Neural progenitor cell (in vitro differentiated cells): ENCODE results near the gene FAM53B. TPM values are rescaled to one million over a fixed set of nuclear protein-coding genes. Genes with fewer than 3 reads are reported as not detected.

Experiments
- DNase-seq: peaks from one replicate; pipeline ENCODE4 v3.0.0-alpha.2; 2016; ENCODE audit warnings: low spot score
- H2AFZ ChIP-seq: fragments of 200-600 bp; sonication (generic); replicated peaks from 2 replicates; pipeline ENCODE4 v1.6.1; 2016; ENCODE audit warnings: antibody characterized with exemption
- H3F3A ChIP-seq: fragments of 200-600 bp; sonication (generic); 2 replicates; pipeline ENCODE4 v1.6.1; 2016; ENCODE audit warnings: antibody characterized with exemption, low read depth
- H3K27ac ChIP-seq: fragments of 200-600 bp; sonication (generic); 2 replicates; pipeline ENCODE4 v1.5.1; 2016; ENCODE audit warnings: mild to moderate bottlenecking
- H3K27me3 ChIP-seq: fragments of 200-600 bp; sonication (generic); 2 replicates; pipeline ENCODE4 v1.6.1; 2016; ENCODE audit warnings: mild to moderate bottlenecking, moderate library complexity
- H3K36me3 ChIP-seq: fragments of 200-600 bp; sonication (generic); 2 replicates; pipeline ENCODE4 v1.5.1; 2016
- H3K4me1 ChIP-seq: fragments of 200-600 bp; sonication (generic); 2 replicates; pipeline ENCODE4 v1.6.1; 2016; ENCODE audit warnings: mixed run types
- H3K4me2 ChIP-seq: fragments of 200-600 bp; sonication (generic); 2 replicates; pipeline ENCODE4 v1.6.1; 2016
- H3K4me3 ChIP-seq: fragments of 200-600 bp; sonication (generic); 2 replicates; pipeline ENCODE4 v1.5.1; 2016
- H3K79me2 ChIP-seq: fragments of 200-600 bp; sonication (generic); 2 replicates; pipeline ENCODE4 v1.6.1; 2016; ENCODE audit warnings: low read depth
- H3K9ac ChIP-seq: fragments of 200-600 bp; sonication (generic); 2 replicates; pipeline ENCODE4 v1.6.1; 2016
- H3K9me3 ChIP-seq: fragments of 200-600 bp; sonication (generic); 2 replicates; pipeline ENCODE4 v1.5.1; 2016; ENCODE audit warnings: low read depth
- H4K20me1 ChIP-seq: fragments of 200-600 bp; sonication (generic); 2 replicates; pipeline ENCODE4 v1.6.1; 2016; ENCODE audit warnings: low read depth
- H3K27ac Mint-ChIP-seq: 3 replicates; pipeline ENCODE4 v1.8.0; 2021; ENCODE audit warnings: mixed read lengths
- H3K27me3 Mint-ChIP-seq: 2 replicates; pipeline ENCODE4 v1.8.0; 2022; ENCODE audit warnings: low read depth, mild to moderate bottlenecking, inconsistent platforms, moderate library complexity, mixed read lengths; ENCODE audit not compliant: insufficient read depth
- H3K36me3 Mint-ChIP-seq: 3 replicates; pipeline ENCODE4 v1.8.0; 2021; ENCODE audit warnings: mixed read lengths
- H3K4me1 Mint-ChIP-seq: 3 replicates; pipeline ENCODE4 v1.8.0; 2021; ENCODE audit warnings: mixed read lengths
- H3K4me3 Mint-ChIP-seq: 3 replicates; pipeline ENCODE4 v1.8.0; 2021; ENCODE audit warnings: mild to moderate bottlenecking, moderate library complexity, mixed read lengths
- H3K9me3 Mint-ChIP-seq: 3 replicates; pipeline ENCODE4 v1.8.0; 2020; ENCODE audit warnings: mixed read lengths
- EZH2 ChIP-seq: fragments of 200-600 bp; sonication (generic); IDR thresholded peaks from 2 replicates; pipeline ENCODE4 v1.6.1; 2017; ENCODE audit warnings: antibody characterized with exemption, mild to moderate bottlenecking, moderate library complexity
- EZH2phosphoT487 ChIP-seq: fragments of 200-600 bp; sonication (generic); IDR thresholded peaks from 2 replicates; pipeline ENCODE4 v1.6.1; 2017; ENCODE audit warnings: antibody characterized with exemption
- total RNA-seq: library from RNA; depleted of rRNA; stranded (reverse); fragments of >200 nt; gene quantifications from 2 replicates; pipeline ENCODE4 v1.2.3, GENCODE V29; 2015; ENCODE audit warnings: low replicate concordance
- TF ChIP-seq, protein P1 (sequence below): fragments of 200-600 bp; sonication (generic); IDR thresholded peaks from 2 replicates; pipeline ENCODE4 v1.5.1; 2017; ENCODE audit warnings: antibody characterized with exemption, mild to moderate bottlenecking

Gene FAM53B
- total RNA-seq, 1 donor from 2014 or later: 15.3 TPM

DNA sequence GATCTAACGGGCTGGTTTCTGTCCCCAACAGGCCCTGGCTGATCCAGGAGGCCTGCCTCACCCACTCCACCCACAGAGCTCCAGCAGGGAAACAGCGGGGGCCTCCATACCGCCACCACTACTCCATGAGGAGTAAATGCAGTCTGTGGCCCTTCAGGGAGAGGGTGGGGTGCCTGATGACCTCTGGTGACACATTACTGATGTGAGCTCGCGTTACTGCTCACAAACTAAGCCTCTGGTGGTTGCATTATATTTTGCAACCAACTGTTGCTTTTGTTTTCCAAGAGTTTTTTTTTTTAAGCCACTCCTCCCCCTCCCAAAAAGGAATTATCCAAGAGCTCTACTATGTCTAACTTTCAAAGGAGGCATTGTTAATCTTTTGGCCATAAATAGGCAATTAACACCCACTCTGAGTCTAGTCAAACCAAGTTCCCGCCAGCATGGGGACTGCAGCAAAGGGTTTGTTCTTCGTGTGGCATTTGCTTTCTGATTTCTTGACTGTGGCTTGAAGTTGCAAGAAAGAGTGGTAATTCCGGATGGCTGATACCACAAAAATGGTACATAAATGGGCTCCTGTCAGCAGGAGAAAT lies 72.6 kb downstream of the FAM53B start:
- Mint-ChIP-seq H3K36me3 (peaks cover 5% of the 10 kb centered on the region), H3K9me3 (no peaks in the 10 kb centered on the region), H3K4me1 (peaks cover 59% of the 10 kb centered on the region), H3K27ac (peak overlapping the region; percentile 1), H3K27me3 (peaks cover 9% of the 10 kb centered on the region), H3K4me3 (no peak overlapping the region)
- TF ChIP-seq, protein P1, sequence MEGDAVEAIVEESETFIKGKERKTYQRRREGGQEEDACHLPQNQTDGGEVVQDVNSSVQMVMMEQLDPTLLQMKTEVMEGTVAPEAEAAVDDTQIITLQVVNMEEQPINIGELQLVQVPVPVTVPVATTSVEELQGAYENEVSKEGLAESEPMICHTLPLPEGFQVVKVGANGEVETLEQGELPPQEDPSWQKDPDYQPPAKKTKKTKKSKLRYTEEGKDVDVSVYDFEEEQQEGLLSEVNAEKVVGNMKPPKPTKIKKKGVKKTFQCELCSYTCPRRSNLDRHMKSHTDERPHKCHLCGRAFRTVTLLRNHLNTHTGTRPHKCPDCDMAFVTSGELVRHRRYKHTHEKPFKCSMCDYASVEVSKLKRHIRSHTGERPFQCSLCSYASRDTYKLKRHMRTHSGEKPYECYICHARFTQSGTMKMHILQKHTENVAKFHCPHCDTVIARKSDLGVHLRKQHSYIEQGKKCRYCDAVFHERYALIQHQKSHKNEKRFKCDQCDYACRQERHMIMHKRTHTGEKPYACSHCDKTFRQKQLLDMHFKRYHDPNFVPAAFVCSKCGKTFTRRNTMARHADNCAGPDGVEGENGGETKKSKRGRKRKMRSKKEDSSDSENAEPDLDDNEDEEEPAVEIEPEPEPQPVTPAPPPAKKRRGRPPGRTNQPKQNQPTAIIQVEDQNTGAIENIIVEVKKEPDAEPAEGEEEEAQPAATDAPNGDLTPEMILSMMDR: peak; percentile 16
- TF ChIP-seq EZH2phosphoT487: no peak
- TF ChIP-seq EZH2: no peak
- H3K27me3 ChIP-seq: no peaks in the 10 kb centered on the region
- peak overlapping the region; percentile 45 for H3K4me2 ChIP-seq
- H3K9ac ChIP-seq: no peak overlapping the region
- peaks cover 59% of the 10 kb centered on the region for H3K4me1 ChIP-seq
- peaks cover 26% of the 10 kb centered on the region for H3F3A ChIP-seq
- no peak overlapping the region for H2AFZ ChIP-seq
- H3K27ac ChIP-seq: peak overlapping the region; percentile 90
- peaks cover 74% of the 10 kb centered on the region for H3K79me2 ChIP-seq
- peak; percentile 54 for DNase-seq
- no peaks in the 10 kb centered on the region for H3K9me3 ChIP-seq
- H4K20me1 ChIP-seq: peaks cover 67% of the 10 kb centered on the region
- H3K4me3 ChIP-seq: no peak overlapping the region
- H3K36me3 ChIP-seq: no peaks in the 10 kb centered on the region

DNA sequence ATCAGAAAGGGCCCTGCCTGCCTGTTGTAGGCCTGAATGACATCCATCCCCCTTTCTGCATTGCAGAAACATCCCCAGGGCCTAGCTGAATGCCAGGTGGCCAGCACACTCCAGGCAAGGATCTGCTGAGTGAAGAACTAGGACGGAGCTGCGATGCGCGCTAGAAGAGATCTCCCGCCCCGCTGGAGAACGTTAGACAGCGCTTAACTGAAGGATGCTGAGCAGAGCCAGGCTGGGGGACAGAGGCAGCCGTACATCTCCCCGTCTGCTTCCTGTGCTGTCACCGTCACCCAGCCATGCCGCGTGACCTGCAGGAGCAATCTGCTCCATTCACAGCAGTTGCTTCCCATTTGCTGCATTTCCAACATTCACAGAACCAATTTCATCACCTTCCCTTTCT lies 73.3 kb downstream of the FAM53B start:
- H3K4me2 ChIP-seq: peak overlapping the region; percentile 45
- peaks cover 61% of the 10 kb centered on the region for H4K20me1 ChIP-seq
- no peaks in the 10 kb centered on the region for H3K36me3 ChIP-seq
- peak overlapping the region; percentile 90 for H3K27ac ChIP-seq
- H3K4me3 ChIP-seq: no peak overlapping the region
- H3K4me1 ChIP-seq: peaks cover 59% of the 10 kb centered on the region
- H3K27me3 ChIP-seq: no peaks in the 10 kb centered on the region
- H3F3A ChIP-seq: peaks cover 26% of the 10 kb centered on the region
- Mint-ChIP-seq H3K27me3 (peaks cover 9% of the 10 kb centered on the region), H3K4me1 (peaks cover 53% of the 10 kb centered on the region), H3K4me3 (no peak overlapping the region), H3K27ac (peak overlapping the region; percentile 1), H3K36me3 (peaks cover 5% of the 10 kb centered on the region), H3K9me3 (no peaks in the 10 kb centered on the region)
- no peaks in the 10 kb centered on the region for H3K9me3 ChIP-seq
- DNase-seq: no peak
- TF ChIP-seq EZH2phosphoT487: no peak
- TF ChIP-seq, protein P1: no peak
- TF ChIP-seq EZH2: no peak
- no peak overlapping the region for H3K9ac ChIP-seq
- H3K79me2 ChIP-seq: peaks cover 68% of the 10 kb centered on the region
- no peak overlapping the region for H2AFZ ChIP-seq

DNA sequence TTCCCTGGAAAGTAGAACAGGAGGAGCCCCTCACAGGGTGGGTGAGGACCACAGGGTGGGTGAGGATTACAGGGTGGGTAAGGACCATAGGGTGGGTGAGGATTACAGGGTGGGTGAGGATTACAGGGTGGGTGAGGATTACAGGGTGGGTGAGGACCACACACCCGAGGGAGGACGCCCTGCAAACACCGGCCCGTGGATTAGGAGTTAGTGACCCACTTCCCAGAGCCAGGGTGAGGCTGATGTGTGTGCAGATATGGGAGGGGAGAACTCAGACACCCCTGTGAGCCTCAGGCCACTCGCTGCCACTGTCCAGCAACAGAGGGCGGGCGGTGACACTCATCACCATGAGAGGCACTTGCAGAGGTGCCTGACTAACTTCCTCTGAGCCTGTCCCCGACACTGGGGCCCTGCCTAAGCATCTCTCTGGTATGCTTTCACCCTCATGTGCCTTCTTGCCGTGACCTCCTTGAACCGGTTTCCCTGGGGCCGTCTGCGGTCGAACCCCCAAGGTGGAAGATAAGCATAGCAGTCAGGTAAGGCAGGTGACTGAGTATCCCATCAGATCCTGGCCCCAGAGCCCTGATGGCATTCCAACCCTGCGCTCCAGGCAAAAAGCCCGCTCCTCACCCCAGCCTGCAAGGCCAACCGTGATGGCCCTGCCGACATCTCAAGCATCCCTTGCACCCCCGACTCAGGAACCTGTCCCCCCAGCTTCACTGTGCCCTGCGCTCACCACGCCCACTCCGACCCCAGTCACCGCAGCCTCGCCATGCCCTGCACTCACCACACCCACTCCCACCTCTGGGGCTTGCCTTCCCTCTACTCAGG lies 74.1 kb downstream of the FAM53B start:
- Histone ChIP-seq H3K4me3 (no peak overlapping the region), H3K4me1 (peaks cover 58% of the 10 kb centered on the region), H3K36me3 (no peaks in the 10 kb centered on the region), H2AFZ (no peak overlapping the region), H3K4me2 (no peak overlapping the region), H4K20me1 (peaks cover 65% of the 10 kb centered on the region), H3K9ac (no peak overlapping the region), H3K9me3 (no peaks in the 10 kb centered on the region), H3K27ac (no peak overlapping the region), H3K79me2 (peaks cover 60% of the 10 kb centered on the region), H3F3A (peaks cover 26% of the 10 kb centered on the region), H3K27me3 (no peaks in the 10 kb centered on the region)
- H3K9me3 Mint-ChIP-seq: no peaks in the 10 kb centered on the region
- H3K4me3 Mint-ChIP-seq: no peak overlapping the region
- TF ChIP-seq EZH2: no peak
- TF ChIP-seq, protein P1: no peak
- TF ChIP-seq EZH2phosphoT487: no peak
- no peak for DNase-seq
- H3K27me3 Mint-ChIP-seq: peaks cover 9% of the 10 kb centered on the region
- H3K36me3 Mint-ChIP-seq: peaks cover 5% of the 10 kb centered on the region
- no peak overlapping the region for H3K27ac Mint-ChIP-seq
- H3K4me1 Mint-ChIP-seq: peaks cover 47% of the 10 kb centered on the region
